HG02885 (cell line): ENCODE measurements around the gene SERPINB7.
A peak's percentile ranks its signal among the peaks of the same experiment; 100 is the strongest.
"Not testable (repeated sequence)": the region's sequence is repeated elsewhere in the genome, so short reads cannot be mapped to it uniquely, and the experiment has no call there.

ENCODE experiments used
- ATAC-seq: cut with Tn5 transposase; IDR thresholded peaks from one replicate; pipeline ENCODE4 v1.9.1; 2021; ENCODE audit warnings: mild to moderate bottlenecking; ENCODE audit not compliant: unreplicated experiment, poor library complexity

Gene SERPINB7, protein sequence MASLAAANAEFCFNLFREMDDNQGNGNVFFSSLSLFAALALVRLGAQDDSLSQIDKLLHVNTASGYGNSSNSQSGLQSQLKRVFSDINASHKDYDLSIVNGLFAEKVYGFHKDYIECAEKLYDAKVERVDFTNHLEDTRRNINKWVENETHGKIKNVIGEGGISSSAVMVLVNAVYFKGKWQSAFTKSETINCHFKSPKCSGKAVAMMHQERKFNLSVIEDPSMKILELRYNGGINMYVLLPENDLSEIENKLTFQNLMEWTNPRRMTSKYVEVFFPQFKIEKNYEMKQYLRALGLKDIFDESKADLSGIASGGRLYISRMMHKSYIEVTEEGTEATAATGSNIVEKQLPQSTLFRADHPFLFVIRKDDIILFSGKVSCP

GRCh38 chr18:63775166-63775730, at the start of gene SERPINB7:
SERPINB7 (plus strand) TSS chr18:63775418; CDS start chr18:63782373, 6,955 bp downstream.
- no peak for ATAC-seq

- no peak for ATAC-seq
Observed at GRCh38 chr18:63725682-63726480, 49.3 kb upstream of the SERPINB7 start.

DNA sequence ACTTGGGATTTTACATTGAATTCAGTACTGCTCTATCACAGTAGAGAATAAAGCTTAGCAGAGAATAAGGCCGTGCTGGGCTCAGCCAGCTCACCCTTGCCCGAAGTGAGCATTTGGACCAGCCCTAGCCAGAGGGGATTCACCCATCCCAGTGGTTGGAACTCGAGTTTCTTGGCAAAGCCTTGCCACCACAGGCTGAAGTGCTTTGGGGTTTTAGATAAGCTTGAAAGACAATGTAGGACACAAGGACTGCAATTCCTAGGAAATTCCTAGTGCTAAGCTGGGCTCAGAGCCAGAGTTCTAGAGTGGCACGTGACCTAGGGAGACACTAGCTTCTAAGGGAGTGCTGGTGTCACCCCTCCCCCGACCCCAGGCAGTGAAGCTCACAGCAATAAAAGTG, 44.4 kb upstream of the SERPINB7 start:
- ATAC-seq: no peak

DNA sequence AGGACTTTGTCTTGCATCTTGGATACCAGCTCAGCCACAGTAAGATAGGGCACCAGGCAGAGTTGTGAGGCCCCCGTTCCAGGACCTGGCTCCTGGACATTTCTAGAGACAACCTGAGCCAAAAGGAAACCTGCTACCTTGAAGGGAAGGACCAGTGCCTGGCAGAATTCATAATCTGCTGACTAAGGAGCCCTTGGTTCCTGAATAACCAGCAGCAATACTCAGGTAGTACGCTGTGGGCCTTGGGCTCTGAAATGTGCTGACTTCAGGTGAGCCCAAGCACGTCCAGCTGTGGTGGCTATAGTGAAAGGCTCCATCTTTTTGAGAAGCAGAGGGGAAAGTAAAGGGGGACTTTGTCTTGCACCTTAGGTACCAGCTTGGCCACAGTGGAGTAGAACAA, 44.0 kb upstream of the SERPINB7 start:
- no peak for ATAC-seq

DNA sequence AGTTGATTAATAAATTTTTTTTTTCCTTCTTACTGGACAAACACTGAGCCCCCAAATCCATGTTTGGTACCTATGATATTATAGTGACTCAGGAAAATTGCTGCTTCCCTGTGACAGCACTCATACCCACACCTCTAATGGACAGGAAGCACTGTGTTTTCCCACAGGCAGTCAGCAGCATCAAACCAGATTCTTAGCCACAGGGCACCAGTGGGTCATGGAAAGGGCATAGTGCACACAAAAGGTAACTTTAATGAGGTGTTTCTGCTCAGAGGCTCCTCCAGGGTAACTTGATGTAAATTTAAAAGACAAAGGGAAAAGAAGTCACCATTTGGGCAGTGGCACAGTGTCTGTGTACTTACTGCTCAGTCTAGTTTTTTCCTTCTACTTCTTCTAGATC, 38.3 kb upstream of the SERPINB7 start:
- ATAC-seq: no peak

DNA sequence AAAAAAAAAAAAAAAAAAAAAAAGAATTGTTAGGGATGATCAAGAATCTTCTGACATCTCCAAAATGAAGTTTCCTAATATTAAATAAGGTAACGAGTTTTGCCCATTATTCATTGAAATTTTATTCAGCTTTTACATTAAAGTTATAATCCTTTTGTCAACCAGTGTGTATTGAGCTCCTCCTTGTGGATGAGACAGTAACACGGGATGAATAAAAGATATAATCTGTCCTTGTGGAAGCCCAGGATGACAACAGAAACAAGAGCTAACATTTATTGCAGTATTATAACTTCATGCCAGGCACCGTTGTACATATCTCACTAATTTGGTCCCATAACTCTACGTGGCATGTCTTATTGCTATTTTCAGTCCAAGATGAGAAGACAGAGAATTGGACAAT, 33.4 kb upstream of the SERPINB7 start:
- no peak for ATAC-seq

GRCh38 chr18:63747006-63747405, 28.2 kb upstream of the SERPINB7 start:
- no peak for ATAC-seq

DNA sequence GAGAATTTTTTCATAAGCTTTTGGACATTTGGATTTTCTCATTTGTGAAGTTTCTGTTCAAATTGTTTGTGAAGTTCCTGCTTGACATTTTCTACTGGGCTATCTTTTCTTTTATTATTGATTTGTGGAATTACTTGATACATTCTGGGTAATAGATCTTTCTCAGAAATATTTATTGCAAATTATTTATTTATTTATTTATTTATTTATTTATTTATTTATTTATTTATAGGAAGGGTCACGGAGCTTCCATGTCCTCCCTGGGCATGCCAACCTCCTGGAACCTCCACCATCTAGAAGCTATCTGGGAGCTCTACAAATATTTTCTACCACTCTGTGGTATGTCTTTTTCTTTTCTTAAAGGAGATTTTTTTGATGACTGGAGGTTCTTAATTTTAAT, 25.7 kb upstream of the SERPINB7 start:
- ATAC-seq: no peak

- ATAC-seq: no peak
Observed at GRCh38 chr18:63752636-63753035, 22.6 kb upstream of the SERPINB7 start.

DNA sequence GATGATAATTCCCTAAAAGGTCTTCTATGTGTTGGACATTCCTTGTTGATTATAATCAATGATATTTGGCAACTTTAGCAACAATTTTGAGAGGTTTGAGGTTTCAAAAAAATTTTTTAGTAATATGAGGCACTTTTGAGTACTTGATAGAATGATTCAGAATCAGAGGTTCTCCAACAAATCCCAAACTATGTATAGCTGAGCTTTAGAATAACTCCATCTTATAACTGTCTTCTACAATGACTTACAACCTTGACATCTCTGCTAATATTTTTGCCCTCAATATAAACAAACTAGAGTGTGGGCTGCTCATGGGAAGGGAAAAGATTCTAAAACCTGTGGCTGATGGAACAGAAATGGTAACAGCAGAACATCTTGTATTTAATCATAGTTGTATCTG, 21.5 kb upstream of the SERPINB7 start:
- ATAC-seq: no peak

DNA sequence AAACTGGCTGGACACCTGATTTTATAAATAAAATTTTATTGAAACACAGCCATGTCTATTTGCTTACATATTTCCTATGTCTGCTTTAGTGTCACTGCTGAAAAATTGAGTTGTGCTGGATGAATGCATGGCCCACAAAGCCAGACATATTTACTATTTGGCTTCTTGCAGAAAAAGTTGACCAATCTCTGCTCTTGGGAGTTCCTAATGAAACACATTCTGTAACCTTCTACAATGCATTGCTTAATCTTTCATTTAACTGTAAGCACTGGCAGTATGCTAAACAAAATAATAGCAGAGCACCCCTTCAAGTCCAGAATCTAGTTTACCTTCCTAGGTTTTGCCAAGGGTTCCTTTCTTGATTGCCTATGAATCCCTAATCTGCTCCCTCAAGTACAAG, 17.7 kb upstream of the SERPINB7 start:
- ATAC-seq: no peak

- no peak for ATAC-seq
Observed at GRCh38 chr18:63758615-63759240, 16.5 kb upstream of the SERPINB7 start.

DNA sequence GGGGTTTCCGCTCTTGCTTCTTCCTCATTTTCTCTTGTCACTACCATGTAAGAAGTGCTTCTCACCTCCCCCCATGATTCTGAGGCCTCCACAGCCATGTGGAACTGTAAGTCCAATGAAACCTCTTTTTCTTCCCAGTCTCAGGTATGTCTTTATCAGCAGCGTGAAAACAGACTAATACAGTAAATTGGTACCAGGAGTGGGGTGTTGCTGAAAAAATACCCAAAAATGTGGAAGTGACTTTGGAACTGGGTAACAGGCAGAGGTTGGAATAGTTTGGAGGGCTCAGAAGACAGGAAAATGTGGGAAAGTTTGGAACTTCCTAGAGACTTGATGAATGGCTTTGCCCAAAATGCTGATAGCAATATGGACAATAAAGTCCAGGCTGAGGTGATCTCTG, 15.4 kb upstream of the SERPINB7 start:
- not testable (repeated sequence) for ATAC-seq

DNA sequence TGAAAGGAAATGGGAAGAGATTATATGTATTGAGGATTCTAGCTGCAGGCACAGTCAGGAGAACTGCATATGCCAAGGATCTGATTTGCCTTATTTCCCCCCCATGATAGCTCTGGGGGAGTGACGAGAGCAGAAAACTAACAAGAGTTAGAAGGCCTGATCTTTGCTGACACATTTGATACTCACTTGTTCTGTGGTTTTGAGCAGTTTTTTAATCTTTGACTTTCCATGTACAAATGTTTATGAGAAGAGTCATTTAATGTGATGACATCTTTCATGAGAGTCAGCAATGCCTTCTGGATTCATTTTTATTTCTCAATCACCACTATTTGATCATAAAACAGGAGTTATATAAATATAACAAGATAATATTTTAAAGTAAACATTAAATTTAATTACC, 12.7 kb upstream of the SERPINB7 start:
- ATAC-seq: no peak

DNA sequence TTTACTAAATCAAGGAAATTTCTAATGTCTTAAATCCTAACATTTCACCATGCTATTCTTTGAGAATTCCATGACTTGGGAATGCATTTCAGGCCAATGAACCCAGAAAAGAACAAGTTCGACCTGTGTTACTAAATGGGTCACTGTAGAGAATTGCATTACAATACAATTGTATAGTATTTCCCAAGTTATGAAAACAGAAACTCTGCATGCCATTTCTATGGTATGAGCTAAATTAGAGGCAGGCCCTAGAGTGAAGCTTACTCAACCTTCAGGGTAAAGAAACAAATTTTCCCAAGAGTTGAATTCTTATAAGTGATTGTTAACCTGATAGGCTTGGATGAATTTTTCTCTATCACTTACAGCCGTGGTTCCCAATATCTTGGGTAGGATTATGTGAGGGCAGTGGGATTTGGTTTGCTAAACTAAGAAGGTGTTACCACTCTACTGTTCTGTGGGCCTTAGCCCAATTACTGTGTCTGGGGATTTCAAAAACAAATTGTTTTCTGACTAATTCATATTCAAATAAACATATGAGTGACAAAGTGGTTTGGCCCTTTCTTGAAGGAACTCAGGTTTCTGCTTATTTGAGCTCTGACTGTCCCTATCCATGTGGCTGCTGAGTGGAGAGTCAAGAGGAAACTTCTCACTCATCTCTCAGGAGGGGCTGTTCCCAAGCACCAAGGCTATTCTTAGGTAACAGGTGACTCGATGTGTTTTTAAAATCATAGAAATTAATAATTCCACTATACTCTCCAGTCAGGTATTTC, 11.2 kb upstream of the SERPINB7 start:
- no peak for ATAC-seq

DNA sequence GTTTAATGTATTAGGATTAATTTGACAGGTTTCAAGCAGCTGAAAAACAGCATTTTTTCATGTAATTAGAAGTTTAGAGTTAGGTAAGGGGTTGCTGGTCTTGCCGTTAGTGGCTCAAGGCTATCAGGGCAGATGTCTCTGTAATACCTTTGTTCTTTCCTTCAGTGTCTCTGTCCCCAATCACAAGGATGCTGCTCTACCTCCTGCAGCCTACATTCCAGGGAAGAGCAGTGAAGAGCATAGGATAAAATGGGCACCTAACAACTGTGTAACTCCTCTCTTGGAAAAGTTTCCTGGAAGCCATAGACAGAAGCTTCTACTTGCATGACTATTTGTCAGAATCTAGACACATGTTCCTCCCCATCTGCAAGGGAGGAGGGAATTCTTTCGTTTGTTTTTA, 9.4 kb upstream of the SERPINB7 start:
- ATAC-seq: no peak

DNA sequence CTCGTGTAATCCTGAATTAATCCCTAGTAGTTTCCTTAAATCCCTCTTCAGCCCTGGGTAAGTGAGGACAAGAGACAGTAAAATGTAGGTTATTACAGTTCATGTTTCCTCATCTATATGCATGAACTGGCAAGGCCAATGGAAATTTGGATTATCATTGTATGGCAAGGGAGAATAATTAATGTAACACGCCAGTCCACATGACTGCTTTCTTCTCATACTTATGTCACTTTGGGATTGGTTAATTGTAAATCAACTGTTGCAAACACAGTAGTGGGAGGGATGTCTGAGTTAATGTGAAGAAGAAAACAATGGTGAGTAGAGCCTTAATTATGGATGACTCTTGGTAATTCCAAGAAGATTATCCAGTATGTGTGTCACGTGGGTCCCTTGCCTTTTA, 1.7 kb upstream of the SERPINB7 start:
- ATAC-seq: no peak

GRCh38 chr18:63774511-63774910, 707 bp upstream of the SERPINB7 start:
- ATAC-seq: no peak

DNA sequence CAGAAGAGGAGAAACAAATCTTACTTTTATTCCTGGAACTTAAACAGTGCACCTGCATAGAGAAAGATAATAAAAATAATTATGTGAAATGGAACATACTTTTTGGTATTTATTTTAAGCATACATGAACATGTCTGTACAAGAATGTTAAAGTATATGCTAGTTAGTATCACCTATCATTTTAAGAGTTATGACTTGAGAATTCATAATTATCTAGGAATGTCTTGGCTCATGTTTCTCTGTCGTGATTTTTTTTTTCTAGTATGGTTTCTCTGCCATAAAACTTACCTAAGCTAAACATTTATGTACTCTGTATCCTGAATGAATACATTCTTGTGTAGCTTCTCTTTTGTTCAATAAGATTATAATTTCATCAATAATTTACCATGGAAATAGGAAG, 4.2 kb downstream of the SERPINB7 start:
- no peak for ATAC-seq

DNA sequence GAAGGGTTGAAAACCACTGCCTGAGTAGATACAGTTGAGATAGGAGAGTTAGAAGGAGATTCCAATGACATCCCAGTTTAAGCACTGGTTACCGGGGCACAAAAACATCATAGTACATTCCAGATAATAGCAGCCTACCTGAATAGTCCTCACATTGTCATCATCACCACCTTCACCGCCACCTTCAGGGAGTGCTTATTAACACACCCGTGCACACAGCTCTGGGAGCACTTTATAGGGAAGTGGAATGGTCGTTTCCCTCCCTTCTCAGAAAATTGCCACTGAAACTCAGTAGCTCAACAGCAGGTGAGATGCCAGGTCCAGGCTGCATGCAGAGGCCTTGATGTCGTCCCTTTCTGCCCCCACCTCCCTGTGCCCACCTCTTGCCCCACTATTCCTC, 8.2 kb downstream of the SERPINB7 start:
- ATAC-seq: peak; percentile 50
